Measurements from ENCODE around the gene ACAT2.
"Not testable (repeated sequence)": the region's sequence is repeated elsewhere in the genome, so short reads cannot be mapped to it uniquely, and the experiment has no call there.

ACAT2 gene

DNA sequence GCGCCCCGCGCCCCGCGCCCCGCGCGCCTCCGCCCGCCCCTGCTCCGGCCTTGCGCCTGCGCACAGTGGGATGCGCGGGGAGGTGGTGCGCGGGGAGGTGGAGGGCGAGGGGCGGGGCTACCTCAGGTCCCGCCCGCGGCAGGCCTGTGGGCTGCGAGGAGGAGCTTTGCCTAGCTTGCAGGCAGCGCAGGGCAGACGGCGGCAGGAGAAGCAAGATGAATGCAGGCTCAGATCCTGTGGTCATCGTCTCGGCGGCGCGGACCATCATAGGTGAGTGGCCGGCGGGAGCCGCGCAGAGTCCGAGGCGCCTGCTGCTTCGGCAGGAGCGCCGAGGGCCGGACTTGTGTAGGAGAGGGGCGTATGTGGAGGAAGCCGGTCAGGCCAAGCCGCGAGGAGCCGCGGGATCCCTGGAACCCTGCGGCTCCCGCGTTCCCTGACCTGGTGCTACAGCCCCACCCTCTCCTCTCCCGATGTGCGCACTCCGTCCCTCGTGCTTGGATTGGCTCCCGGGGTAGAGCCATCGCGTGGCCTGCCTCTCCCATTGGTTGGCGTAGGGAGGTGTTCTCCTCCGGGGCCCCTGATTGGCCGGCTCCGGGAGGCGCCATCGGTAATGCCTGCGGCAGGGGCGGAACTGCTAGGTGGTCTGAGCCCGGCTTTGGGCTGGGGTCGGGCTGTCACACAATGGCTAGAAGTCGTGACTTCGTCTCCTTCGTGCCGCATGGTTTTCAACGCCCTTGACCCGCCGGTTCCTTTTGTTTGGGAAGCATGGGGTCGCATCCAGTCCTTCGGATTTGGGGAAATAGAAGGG is at the start of gene ACAT2:
ACAT2 (plus strand) TSS at position 173 of the 808 bp plus-strand sequence; CDS start at position 216, 43 bp downstream.
- DNase-seq, result peak; percentile 98

DNA sequence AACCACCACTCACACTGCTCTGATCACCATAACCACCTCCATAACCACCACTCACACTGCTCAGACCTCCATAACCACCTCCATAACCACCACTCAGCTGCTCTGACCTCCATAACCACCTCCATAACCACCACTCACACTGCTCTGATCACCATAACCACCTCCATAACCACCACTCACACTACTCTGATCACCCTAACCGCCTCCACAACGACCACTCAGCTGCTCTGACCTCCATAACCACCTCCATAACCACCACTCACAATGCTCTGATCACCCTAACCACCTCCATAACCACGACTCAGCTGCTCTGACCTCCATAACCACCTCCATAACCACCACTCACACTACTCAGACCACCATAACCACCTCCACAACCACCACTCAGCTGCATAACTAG is 49.5 kb upstream of the ACAT2 start:
- not testable (repeated sequence) for DNase-seq

DNA sequence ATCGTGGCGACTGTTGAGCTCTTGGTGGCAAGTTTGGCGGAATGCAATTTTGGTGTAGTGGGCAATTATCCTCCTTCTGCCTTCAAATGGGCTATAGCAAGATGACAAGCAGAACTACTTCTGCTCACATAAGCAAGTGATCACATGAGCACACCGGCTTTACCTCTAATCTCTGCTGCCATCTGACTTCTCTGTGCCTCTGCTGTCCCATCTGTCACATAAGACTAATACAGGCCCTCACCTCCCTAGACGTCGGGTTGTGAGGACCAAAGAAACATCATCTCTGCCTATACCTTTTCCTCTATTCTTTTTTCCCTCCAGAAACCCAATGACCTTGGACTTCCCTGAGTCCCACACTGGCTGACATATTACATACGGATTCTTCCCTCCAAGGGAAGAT is 47.9 kb upstream of the ACAT2 start:
- no peak for DNase-seq

DNA sequence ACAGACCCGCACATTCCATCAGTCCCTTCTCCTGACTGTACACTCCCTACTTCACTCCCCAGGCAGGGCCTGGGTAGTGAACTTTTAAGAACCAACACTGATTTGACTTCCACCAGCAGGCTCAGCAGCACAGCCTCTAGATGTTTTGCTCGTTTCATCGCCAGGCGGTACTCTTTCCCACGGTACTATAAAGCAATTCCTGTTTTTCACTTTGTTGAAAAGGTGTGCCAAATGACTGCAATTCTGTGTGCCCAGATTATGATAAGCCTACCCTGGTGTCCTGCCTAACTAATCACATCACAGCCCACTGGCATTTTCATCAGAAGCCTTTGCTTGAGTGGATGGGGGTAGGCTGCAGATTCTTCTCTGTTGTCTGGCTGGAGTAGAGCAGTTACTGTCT is 47.4 kb upstream of the ACAT2 start:
- DNase-seq, result no peak

DNA sequence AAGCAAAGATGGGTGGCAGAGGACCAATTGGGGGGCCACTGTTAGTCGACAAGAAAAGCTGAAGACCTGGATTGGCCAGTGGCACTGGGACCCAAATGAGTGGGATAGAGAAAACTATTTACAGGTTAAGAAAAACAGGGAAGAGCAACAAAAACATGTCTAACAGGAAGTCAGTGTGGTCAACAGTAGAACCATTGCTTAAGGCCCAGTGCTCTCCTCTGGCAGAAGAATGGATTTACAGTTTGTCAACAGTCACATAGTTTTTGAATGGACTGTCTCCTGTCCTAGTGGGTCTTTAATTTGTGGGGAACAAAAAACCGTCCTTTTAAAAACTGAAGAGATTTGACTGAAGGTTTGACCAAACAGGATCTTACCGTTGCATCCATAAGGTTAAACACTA is 46.7 kb upstream of the ACAT2 start:
- DNase-seq, result no peak

DNA sequence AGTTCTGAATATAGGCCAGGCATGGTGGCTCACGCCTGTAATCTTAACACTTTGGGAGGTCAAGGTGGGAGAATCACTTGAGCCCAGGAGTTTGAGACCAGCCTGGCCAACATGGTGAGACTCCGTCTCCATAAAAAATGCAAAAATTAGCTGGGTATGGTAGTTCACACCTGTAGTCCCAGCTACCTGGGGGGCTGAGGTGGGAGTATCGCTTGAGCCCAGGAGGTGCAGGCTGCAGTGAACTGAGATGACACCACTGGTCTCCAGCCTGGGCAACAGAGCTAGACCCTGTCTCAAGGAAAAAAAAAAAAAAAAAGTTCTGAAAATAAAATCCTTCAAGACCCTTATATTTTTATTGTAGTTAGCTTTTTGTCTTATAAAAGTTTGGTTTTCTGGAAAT is 46.2 kb upstream of the ACAT2 start:
- no peak for DNase-seq

DNA sequence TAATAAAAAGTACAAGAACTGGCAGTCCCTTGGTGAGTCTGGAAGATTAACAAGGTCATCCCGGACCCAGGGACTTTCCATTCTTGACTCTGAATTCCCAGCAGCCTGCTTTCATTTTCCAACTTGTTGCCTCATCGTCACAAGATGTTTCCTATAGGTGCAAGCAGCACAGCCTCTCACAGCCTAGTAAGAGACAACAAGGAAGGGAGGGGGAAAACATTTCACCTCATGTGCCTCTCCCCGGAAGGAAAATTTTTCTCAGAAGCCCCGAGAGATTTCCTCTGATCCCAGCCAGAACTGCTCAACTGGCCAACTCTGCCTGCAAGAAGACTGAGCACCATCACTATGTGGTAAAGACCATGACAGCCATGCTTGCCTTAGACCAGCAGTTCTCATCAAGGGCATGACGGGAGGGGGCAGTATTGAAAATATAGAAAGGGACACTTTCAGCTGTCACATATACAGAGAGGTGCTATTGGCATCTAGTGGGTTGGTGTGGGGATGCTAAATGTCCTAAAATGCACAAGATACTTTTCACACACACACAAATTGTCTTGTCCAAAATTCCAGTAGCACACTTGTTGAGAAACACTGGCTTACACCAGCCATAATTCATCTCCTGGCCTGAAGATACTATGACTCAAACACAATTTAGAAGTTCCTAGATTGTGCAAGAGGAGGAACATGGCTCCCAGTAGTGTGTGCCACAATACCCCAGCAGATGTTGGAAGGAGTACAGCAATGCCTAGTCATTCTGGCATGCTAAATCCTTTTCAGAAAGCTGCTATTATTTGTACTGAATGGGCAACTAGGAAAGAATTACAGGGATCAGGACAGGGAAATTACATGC is 45.4 kb upstream of the ACAT2 start:
- no peak for DNase-seq

DNA sequence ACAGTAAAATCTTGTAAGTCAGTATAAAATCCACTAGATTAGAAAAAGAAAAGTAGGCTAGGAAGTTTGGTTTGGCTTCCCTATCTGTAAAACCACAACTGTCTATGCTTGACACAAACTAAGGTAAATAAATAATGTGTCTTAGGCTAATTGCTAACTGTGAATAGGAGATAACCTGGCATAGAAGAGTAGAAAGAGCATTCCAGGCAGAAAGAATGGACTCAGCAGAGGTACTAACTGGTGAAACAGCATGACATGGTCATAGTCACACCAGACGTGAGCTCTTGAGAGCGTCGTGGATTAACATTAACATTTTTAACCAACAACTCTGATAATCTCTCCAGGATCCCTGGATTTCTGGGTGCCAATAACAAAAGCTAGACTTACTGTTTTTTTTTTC is 43.2 kb upstream of the ACAT2 start:
- no peak for DNase-seq

DNA sequence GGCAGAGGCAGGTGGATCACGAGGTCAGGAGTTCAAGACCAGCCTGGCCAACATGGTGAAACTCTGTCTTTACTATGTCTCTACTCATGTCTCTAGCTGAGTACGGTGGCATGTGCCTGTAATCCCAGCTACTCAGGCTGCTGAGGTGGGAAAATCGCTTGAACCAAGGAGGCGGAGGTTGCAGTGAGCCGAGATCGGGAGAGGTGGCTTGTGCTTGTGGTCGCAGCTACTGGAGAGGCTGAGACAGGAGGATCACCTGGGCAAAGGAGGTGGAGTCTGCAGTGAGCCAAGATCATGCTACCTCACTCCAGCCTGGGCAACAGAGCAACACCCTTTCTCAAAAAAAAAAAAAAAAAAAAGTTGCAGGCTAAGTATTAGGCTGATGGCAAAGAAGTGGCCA is 42.6 kb upstream of the ACAT2 start:
- DNase-seq, result no peak

DNA sequence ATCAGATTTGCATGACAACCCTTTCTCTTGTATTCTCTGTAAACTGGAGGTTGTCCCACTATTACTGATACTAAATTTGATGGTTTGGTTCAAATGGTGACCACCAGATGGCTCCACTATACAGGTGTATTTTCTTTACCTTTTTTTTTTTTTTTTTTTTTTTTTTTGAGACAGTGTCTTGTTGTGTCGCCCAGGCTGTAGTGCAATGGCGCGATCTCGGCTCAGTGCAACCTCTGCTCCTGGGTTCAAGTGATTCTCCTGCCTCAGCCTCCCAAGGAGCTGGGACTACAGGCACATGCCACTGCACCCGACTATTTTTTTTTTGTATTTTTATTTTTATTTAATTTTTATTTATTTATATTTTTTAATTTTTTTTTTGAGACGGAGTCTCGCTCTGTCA is 41.1 kb upstream of the ACAT2 start:
- peak; percentile 72 for DNase-seq

DNA sequence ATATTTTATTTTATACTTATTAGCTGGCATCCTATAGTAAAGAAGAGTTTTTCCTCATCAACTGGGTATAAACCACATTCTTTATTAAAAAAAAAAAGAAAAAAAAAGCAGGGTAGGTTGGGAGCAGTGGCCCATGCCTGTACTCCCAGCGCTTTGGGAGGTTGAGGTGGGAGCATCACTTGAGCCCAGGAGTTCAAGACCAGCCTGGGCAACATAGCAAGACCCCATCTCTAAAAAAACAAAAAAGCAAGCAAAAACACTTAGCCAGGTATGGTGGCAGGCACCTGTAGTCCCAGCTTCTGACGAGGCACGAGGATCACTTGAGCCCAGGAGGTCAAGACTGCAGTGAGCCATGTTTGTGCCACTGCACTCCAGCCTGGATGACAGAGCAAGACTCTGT is 39.9 kb upstream of the ACAT2 start:
- not testable (repeated sequence) for DNase-seq

DNA sequence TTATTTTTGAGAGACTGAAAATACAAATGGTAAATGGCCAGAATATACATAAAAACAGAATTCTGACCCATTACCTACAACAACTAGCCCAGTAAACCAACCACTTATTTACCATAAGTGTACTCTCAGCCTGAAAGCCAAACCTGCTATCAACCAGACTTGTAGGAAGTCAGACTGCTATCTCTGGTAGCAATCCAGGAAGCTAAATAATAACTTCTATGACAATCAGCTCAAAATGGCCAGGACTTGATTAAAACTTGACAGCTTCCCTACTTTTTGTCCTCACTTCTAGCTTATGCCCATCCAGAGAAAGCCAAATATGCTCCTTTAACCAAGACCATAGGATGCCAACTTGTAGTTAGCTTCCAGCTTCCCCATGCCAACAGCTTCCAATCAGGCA is 39.2 kb upstream of the ACAT2 start:
- DNase-seq, result no peak

DNA sequence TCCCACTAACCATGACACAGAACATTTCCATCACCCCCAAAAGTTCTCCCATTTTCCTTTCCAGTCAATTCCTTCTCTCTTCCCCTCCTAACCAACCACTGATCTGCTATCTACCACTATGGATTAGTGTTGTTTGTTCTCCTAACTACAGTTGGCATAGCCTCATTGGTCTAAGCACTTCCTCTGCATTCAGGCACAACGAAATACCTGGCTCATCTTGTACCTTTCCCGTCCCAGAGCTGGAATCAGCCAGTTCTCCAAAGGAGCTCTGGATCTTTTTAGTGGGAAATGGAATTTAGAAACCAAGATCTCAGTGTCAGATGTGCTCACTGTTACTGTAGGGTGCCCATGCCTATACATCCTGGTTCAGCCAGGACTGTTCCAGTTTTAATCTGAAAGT is 38.6 kb upstream of the ACAT2 start:
- no peak for DNase-seq

DNA sequence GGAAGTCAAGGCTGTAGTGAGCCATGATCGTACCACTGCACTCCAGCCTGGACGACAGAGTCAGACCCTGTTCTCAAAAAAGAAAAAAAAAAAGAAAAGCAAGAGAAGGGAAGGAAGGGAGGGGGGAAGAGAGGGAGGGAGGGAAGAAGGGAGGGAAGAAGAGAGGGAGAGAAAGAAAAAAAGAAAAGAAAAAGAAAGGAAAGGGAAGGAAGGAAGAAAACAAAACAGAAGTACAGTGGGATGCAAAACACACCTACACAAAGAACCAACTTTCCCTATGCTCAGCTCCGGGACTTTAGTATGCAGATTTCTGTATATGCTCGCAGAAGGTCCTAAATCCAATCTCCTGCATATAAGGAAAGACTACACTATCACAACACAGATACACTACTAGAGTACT is 37.1 kb upstream of the ACAT2 start:
- no peak for DNase-seq

DNA sequence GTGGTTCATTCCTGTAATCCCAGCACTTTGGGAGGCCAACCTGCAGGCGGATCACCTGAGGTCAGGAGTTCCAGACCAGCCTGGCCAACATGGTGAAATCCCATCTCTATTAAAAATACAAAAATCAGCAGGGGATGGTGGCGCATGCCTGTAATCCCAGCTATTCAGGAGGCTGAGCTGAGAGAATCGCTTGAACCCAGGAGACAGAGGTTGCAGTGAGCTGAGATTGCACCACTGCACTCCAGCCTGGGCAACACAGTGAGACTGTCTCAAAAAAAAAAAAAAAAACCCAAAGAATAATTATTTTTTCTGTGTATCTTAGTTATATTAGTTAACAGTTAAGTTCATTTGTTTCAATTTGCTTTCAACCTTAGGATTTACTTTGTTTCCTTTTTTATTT is 36.6 kb upstream of the ACAT2 start:
- not testable (repeated sequence) for DNase-seq

DNA sequence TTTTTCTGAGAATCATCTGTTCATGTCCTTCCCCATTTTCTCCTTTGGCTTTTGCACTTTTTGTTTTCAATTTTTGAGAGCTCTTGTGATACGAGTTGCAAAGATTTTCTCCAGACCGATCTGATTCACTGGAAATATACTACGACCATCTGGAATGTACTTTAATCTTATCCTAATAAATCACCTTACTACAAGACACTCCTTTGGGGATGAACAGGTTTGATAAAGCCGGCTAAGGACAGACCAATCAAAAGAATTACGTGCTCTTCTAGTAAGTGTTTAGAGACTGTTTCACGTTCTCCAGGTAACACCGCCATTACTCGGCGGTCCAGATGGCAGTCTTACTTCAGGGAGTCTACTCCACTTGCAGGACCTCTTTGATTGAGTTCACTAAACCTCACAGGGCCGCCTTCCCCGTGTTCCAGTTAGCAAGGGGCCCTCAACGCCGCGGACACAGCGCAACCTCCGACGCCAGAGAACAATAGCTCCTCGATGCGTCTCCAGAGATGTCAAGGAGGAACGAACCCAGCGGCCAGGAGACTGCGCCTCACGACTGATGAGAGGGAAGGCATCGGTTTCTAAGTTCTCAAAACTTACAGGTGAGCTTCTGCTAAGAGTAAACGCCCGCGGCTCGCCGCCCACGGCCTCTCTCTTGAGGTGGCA is 35.5 kb upstream of the ACAT2 start:
- DNase-seq, result peak; percentile 93

DNA sequence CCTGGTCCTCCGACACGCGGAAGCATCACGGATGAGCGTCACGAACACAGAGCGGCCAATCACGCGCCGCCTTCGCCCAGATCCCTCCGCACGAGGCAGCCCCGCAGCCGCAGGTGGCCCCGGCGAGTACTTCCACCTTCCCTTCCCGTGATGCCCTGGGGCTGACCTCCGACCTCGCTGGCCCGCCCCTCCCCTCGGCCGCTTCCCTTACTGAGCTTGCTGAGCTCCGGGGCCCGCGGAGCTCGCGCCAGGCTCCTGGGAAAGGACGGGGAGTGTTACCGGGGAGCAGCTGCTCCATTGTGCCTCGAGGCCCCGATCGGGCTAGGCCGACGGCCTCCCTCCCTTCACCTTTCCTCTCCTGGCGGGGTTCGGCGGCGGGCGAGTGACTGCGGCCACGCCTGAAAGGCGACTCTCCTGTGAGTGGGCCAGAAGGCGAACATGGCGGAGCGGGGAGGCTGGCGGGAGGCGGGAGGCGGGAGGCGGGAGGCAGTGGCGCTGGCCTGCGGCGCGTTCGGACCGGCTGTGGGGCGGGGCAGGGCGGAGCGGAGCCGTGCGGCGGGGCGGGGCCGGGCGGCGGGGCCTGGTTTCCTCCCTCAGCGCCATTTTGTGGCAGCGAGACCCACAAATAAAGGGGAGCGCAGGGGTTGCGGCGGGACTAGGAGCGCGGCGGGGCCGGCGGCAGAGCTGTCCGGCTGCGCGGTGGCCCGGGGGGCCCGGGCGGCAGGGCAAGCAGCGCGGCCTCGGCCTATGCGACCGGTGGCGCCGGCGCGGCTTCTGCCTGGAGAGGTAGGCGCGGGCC is 34.7 kb upstream of the ACAT2 start, which contains the start of gene WTAP:
WTAP (plus strand) TSS at position 589 of the 799 bp plus-strand sequence. CDS start 8,760 bp downstream, outside the sequence.
- DNase-seq, result peak; percentile 99

DNA sequence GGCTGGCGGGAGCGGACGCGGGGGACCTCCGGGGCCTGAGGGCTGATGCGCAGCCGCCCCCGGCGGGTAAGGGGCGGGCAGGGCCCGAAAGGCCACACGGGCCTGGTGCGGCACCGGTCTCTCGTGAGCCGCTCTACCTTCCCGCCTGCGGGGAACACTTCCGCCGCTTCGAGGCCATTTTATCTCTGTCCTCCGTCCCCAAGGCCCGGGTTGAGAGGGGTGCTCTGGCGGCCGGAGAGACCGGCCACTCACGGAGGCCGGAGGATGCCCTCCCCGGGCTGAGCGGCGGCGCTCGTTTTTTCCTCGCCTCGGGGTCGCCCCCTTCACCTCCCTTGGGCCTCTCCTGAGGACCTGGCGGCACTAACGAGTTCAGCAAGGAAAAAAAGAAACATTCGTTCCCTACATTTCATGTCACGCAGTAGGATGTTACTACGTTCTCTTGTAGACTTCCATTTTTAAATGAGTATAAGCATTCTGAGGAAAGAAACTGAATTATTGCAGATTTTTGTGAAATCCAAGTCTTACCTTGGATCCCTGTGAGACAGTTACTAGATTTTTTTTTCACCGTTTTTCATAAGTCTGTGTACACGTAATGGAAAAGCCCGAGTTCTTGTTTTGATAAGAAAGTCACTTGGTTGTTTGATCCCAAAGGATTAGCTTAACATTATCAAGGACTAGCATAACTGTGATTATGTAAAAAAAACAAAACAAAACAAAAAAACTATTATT is 34.0 kb upstream of the ACAT2 start:
- peak; percentile 58 for DNase-seq

DNA sequence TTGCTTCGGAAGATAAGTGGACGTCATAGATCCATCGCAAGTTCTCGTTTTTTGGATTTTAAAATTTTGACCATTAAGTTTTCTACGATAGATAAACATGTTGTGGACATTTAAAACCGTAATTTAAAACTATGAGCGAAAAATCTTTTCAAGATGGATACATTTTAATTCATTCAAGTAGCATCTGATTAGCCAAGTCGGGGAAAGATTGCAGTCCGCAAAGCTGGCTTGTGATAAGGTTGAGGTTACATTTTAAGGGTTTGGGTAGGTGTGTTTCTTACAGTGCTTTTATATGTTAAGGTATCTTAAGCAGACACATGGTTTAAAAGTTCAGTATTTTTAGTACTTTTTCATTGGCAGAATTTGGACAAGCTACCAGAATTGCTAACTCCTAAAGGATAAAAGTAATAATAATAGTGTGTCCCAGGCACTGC is 33.3 kb upstream of the ACAT2 start:
- DNase-seq, result peak; percentile 19

DNA sequence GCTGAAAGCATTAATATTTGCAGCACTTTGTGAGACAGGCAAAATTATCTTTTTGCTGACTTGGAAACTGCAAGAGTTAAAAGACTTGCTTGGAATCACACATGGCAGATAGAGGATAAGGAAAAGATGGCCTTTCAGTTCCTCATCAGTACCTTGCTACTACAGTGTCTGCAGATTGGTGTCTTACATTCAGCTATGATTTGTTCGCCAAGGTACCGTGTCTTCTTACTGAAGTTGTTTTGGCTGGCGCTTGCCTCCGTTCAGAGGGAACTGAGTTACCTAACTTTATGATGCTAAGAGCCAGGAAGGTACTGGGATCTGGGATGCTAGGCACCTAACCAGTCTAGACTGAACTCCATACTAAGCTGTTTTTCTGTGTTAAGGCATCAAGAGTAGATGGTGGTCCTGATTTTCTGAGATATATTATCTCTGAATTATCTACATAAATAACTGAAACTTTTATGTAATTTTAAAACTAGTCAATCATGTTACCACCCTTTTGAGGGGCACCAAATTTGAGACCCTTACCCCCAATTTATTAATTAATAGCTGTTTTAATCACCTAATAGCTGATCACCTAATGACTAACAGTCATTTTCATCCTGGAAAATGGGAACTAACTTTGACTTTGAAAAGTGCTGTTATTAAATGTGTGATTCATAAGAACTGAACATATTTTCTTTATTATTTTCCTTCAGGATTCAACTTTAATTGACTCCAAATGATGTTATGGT is 32.1 kb upstream of the ACAT2 start:
- peak; percentile 10 for DNase-seq

DNA sequence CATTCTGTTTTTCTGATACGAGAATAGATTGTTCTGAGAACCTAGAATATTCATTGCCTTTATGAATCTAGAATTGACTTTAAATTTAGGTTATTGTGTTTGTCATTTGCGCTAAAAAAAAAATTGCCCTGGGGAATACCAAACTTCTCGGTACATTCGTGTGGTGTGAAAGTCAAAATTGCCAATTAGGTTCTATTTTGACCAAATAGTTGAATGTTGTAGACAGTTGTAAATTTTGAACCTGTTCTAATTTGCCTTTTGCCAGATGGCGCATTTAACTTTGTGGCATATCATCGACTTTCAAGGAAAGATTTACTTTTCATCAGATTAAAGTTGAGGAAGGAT is 31.5 kb upstream of the ACAT2 start:
- DNase-seq, result no peak

All from NCI-H69 (cell line).